Neural crest cell (in vitro differentiated cells): ENCODE data around the gene SLC17A2. TPM values are rescaled to one million over a fixed set of nuclear protein-coding genes. Genes with fewer than 3 reads are reported as not detected.

ENCODE experiments used
- DNase-seq: peaks from one replicate; pipeline ENCODE4 v3.0.0; 2021; ENCODE audit warnings: low read depth, mixed read lengths, low spot score
- H3K27ac Mint-ChIP-seq: one replicate; pipeline ENCODE4 v1.8.0; 2021; ENCODE audit warnings: mild to moderate bottlenecking, mixed read lengths; ENCODE audit not compliant: unreplicated experiment
- H3K27me3 Mint-ChIP-seq: 2 replicates; pipeline ENCODE4 v1.8.0; 2021; ENCODE audit warnings: low read depth, mild to moderate bottlenecking, mixed read lengths
- H3K36me3 Mint-ChIP-seq: 2 replicates; pipeline ENCODE4 v1.8.0; 2021; ENCODE audit warnings: low read depth, mild to moderate bottlenecking, mixed read lengths
- H3K4me1 Mint-ChIP-seq: 2 replicates; pipeline ENCODE4 v1.8.0; 2021; ENCODE audit warnings: mixed read lengths
- H3K4me3 Mint-ChIP-seq: one replicate; pipeline ENCODE4 v1.8.0; 2021; ENCODE audit warnings: mild to moderate bottlenecking, mixed read lengths
- H3K9me3 Mint-ChIP-seq: 2 replicates; pipeline ENCODE4 v1.8.0; 2021; ENCODE audit warnings: mixed read lengths
- total RNA-seq: library from RNA; stranded (reverse); gene quantifications from 2 replicates; pipeline ENCODE4 v1.2.1, GENCODE V29; 2021
- TF ChIP-seq, protein P1 (sequence below): fragments of 200-600 bp; sonication (generic); conservative IDR thresholded peaks from 2 replicates; pipeline ENCODE4 v1.5.0; 2021; ENCODE audit warnings: antibody characterized with exemption, mild to moderate bottlenecking

The SLC17A2 gene
- total RNA-seq, 1 donor from 2014 or later = not detected

DNA sequence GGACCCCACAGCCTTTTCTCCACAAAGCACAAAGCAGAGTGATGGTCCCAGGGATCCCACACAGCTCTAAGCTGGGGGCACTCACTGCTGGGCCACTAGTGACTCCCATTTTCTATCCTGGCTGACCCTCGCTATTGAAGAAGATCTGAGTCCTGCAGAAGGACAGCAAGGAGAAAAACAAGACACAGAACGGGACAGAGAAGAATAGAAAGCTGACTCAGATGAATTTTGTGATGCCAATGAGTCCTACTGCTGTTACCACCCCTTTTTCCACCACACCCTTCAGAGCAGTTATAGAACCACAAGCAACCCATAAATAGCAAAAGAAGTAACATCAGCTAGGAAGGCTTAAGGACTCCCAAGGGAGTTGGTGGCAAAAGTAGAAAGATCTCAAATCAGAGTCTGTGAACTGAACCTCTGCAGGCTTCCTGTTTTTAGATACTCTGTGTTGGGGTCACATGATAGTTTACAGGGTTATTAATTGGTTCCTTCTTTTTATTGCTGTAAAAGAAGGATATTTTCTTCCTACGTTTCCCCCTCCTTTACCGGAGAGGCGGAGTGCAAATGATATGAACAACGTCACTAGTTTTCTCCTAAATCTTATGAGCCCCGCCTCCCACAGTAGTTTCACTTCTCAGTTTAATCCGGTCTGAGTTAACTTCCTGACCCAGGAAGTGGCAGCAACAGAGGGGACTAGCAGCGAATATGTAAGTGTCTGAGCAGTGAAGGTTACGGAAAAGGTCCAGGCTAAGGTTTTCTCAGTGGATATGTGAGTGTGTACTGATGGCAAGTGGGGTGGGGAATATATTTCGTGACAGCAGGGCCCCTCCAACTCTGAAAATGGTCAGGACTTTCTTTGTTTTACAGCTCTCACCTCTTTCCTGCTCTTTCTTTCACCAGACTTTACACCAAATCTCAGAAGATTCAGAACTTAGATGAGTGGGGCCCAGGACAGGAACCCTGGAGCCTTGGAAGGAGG lies 31.9 kb upstream of the SLC17A2 start, which contains the start of gene TRIM38:
Gene TRIM38 (plus strand): TSS at position 654 of the 979 bp plus-strand sequence. CDS start 3,721 bp downstream, outside the sequence.
- Mint-ChIP-seq H3K36me3 (peaks cover 8% of the 10 kb centered on the region), H3K4me3 (peak within 1 kb of the TSS; percentile 52), H3K27me3 (no peaks in the 10 kb centered on the region), H3K4me1 (peaks cover 19% of the 10 kb centered on the region), H3K27ac (peak within 1 kb of the TSS; percentile 91), H3K9me3 (peaks cover 11% of the 10 kb centered on the region)
- DNase-seq = no peak
- TF ChIP-seq, protein P1, sequence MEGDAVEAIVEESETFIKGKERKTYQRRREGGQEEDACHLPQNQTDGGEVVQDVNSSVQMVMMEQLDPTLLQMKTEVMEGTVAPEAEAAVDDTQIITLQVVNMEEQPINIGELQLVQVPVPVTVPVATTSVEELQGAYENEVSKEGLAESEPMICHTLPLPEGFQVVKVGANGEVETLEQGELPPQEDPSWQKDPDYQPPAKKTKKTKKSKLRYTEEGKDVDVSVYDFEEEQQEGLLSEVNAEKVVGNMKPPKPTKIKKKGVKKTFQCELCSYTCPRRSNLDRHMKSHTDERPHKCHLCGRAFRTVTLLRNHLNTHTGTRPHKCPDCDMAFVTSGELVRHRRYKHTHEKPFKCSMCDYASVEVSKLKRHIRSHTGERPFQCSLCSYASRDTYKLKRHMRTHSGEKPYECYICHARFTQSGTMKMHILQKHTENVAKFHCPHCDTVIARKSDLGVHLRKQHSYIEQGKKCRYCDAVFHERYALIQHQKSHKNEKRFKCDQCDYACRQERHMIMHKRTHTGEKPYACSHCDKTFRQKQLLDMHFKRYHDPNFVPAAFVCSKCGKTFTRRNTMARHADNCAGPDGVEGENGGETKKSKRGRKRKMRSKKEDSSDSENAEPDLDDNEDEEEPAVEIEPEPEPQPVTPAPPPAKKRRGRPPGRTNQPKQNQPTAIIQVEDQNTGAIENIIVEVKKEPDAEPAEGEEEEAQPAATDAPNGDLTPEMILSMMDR = no peak

GRCh38 chr6:25961619-25962148 lies 31.2 kb upstream of the SLC17A2 start:
- peaks cover 11% of the 10 kb centered on the region for H3K9me3 Mint-ChIP-seq
- peak overlapping the region; percentile 47 for H3K27ac Mint-ChIP-seq
- no peak for DNase-seq
- peaks cover 19% of the 10 kb centered on the region for H3K4me1 Mint-ChIP-seq
- H3K27me3 Mint-ChIP-seq = no peaks in the 10 kb centered on the region
- peaks cover 8% of the 10 kb centered on the region for H3K36me3 Mint-ChIP-seq
- TF ChIP-seq, protein P1 = no peak
- H3K4me3 Mint-ChIP-seq = no peak overlapping the region

DNA sequence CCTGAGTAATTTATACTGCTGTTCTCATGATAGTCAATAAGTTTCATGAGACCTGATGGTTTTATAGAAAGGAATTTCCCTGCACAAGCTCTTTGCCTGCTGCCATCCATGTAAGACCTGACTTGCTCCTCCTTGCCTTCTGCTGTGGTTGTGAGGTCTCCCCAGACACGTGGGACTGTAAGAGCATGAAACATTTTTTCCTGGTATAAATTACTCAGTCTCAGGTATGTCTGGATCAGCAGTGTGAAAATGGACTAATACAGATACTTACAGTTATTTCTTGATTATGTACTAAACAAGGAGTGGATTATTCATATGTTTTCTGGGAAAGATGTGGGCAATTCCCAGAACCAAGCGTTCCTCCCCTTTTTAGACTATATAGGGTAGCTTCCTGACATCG lies 30.2 kb upstream of the SLC17A2 start:
- no peak for DNase-seq
- peaks cover 11% of the 10 kb centered on the region for H3K9me3 Mint-ChIP-seq
- no peak overlapping the region for H3K4me3 Mint-ChIP-seq
- H3K27ac Mint-ChIP-seq = no peak overlapping the region
- H3K27me3 Mint-ChIP-seq = no peaks in the 10 kb centered on the region
- peaks cover 19% of the 10 kb centered on the region for H3K4me1 Mint-ChIP-seq
- H3K36me3 Mint-ChIP-seq = peaks cover 8% of the 10 kb centered on the region
- TF ChIP-seq, protein P1 = no peak

- peaks cover 19% of the 10 kb centered on the region for H3K4me1 Mint-ChIP-seq
- peaks cover 8% of the 10 kb centered on the region for H3K36me3 Mint-ChIP-seq
- H3K4me3 Mint-ChIP-seq = no peak overlapping the region
- peaks cover 11% of the 10 kb centered on the region for H3K9me3 Mint-ChIP-seq
- H3K27ac Mint-ChIP-seq = no peak overlapping the region
- no peak for DNase-seq
- no peaks in the 10 kb centered on the region for H3K27me3 Mint-ChIP-seq
- TF ChIP-seq, protein P1 = no peak
Measured at GRCh38 chr6:25959890-25960536, 29.5 kb upstream of the SLC17A2 start.

DNA sequence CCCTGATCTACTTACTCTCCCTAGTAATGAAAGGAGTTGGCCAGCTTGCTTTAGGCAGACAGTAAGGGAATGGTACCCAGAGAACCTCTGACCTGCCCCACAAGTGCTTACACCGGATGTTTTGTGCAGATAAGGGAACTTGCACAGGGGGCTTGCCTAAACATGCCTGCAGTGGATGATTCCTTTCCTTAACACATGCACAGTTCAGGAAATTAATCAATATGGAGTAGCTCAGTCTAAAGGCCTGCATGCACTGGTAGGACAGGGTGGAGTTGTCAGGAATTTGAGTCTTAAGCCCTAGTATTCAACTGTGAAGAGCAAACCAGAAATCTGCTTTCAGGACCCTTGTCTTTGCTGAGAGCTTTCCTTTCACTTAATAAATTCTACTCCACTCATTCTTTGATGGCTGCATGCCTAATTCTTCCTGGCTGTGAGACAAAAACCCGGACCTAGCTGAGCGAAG lies 28.2 kb upstream of the SLC17A2 start:
- H3K27ac Mint-ChIP-seq = no peak overlapping the region

More for the DNA sequence above, 28.2 kb upstream of the SLC17A2 start:
- Mint-ChIP-seq H3K4me3 (no peak overlapping the region), H3K4me1 (peaks cover 18% of the 10 kb centered on the region), H3K9me3 (peaks cover 15% of the 10 kb centered on the region), H3K27me3 (no peaks in the 10 kb centered on the region), H3K36me3 (peaks cover 8% of the 10 kb centered on the region)
- TF ChIP-seq, protein P1 = no peak
- no peak for DNase-seq
